H1 (cell line): ENCODE results near the gene TBCEL.

Source experiments
- ASH2L ChIP-seq: fragments of 200-600, 300-600 bp; sonication (generic); IDR thresholded peaks from one replicate; pipeline ENCODE4 v1.7.1; 2017; ENCODE audit warnings: low read length
- BCL11A ChIP-seq, 2 experiments: IDR thresholded peaks; one replicate each; pipeline ENCODE4 v1.6.1; 2011; ENCODE audit warnings: low read depth in 2 of 2, low read length in 2 of 2, mild to moderate bottlenecking in 2 of 2
- CREB1 ChIP-seq: IDR thresholded peaks from 2 replicates; pipeline ENCODE4 v1.6.1; 2012; ENCODE audit warnings: inconsistent platforms
- CTCF ChIP-seq, 3 experiments: IDR thresholded peaks; 1 replicate in 2 of 3; 2 replicates in 1 of 3; pipeline versions ENCODE4 v1.5.1 to v1.6.1; 2011; ENCODE audit warnings: low read length in 3 of 3, mild to moderate bottlenecking in 3 of 3, inconsistent platforms in 2 of 3, low read depth in 1 of 3, moderate library complexity in 1 of 3; ENCODE audit not compliant: insufficient read depth in 1 of 3; ENCODE audit errors: control extremely low read depth in 1 of 3
- EZH2 ChIP-seq: fragments of 200-600 bp; sonication (generic); IDR thresholded peaks from 2 replicates; pipeline ENCODE4 v1.7.1; 2012; ENCODE audit warnings: low read depth, mild to moderate bottlenecking, moderate library complexity, low read length, inconsistent platforms; ENCODE audit not compliant: severe bottlenecking
- KDM1A ChIP-seq: fragments of 200-600, 300-600 bp; sonication (generic); IDR thresholded peaks from 2 replicates; pipeline ENCODE4 v1.7.1; 2016; ENCODE audit warnings: mild to moderate bottlenecking, low read length, borderline replicate concordance
- POLR2AphosphoS5 ChIP-seq: IDR thresholded peaks from 2 replicates; pipeline ENCODE4 v1.6.1; 2011; ENCODE audit warnings: low read depth, low read length
- RBBP5 ChIP-seq: IDR thresholded peaks from 2 replicates; pipeline ENCODE4 v1.7.1; 2012; ENCODE audit warnings: low read depth, mild to moderate bottlenecking, inconsistent platforms, low read length, moderate library complexity, borderline replicate concordance
- RXRA ChIP-seq: IDR thresholded peaks from 2 replicates; pipeline ENCODE4 v1.6.1; 2011; ENCODE audit warnings: low read depth, mild to moderate bottlenecking, low read length, moderate library complexity; ENCODE audit not compliant: insufficient read depth
- TEAD4 ChIP-seq: IDR thresholded peaks from 2 replicates; pipeline ENCODE4 v1.6.1; 2012; ENCODE audit warnings: low read depth, low read length, inconsistent platforms, mixed read lengths
- USF2 ChIP-seq: IDR thresholded peaks from 2 replicates; pipeline ENCODE4 v1.6.1; 2011; ENCODE audit warnings: low read length, improper control_type of control experiment
- ZNF274 ChIP-seq: IDR thresholded peaks from 2 replicates; pipeline ENCODE4 v1.7.0; 2012; ENCODE audit warnings: low read length, borderline replicate concordance; ENCODE audit errors: extremely low read depth

- TF ChIP-seq USF2, result no peak
- TF ChIP-seq EZH2, result no peak
- TF ChIP-seq ZNF274, result no peak
- TF ChIP-seq KDM1A, result no peak
- TF ChIP-seq CREB1, result no peak
- TF ChIP-seq RBBP5, result no peak
- TF ChIP-seq RXRA, result no peak
- no peak for TF ChIP-seq CTCF (IDR thresholded peaks at IDR 0.05; ENCODE audit: control extremely low read depth in 1 of 3, insufficient read depth in 1 of 3, low read depth in 1 of 3, low read length in 3 of 3)
- TF ChIP-seq BCL11A (IDR thresholded peaks at IDR 0.05; ENCODE audit: low read depth in 2 of 2, low read length in 2 of 2), result no peak
- TF ChIP-seq TEAD4, result no peak
- no peak for TF ChIP-seq POLR2AphosphoS5
- TF ChIP-seq ASH2L, result no peak
Observed at GRCh38 chr11:120998581-120998980, 25.3 kb upstream of the TBCEL start.
